ENCODE results near the gene LAMA2. TPM values are rescaled to one million over a fixed set of nuclear protein-coding genes. Genes with fewer than 3 reads are reported as not detected.

Gene LAMA2
- total RNA-seq, 1 experiment from 2014 or later: 8.2 TPM

- Histone ChIP-seq H3K27me3 (ENCODE audit: insufficient read depth, low read length) (no peaks in the 10 kb centered on the region), H4K20me1 (ENCODE audit: insufficient read depth) (no peaks in the 10 kb centered on the region), H3K79me2 (ENCODE audit: insufficient read depth, low read length) (no peaks in the 10 kb centered on the region), H2AFZ (ENCODE audit: low read depth, low read length, poor library complexity, severe bottlenecking) (no peak overlapping the region), H3K9me2 (ENCODE audit: insufficient read depth) (no peaks in the 10 kb centered on the region), H3K4me2 (ENCODE audit: low read length) (no peak overlapping the region), H3K36me3 (ENCODE audit: control insufficient read depth in 1 of 2, insufficient read depth in 2 of 2, low read length in 2 of 2) (no peaks in the 10 kb centered on the region), H3K9me3 (ENCODE audit: control insufficient read depth in 1 of 2, insufficient read depth in 1 of 2, low read depth in 1 of 2, low read length in 2 of 2) (no peaks in the 10 kb centered on the region), H3K27ac (ENCODE audit: low read depth, low read length) (no peak overlapping the region), H3K4me3 (replicated peaks in 1 of 2; ENCODE audit: low read depth in 1 of 2, low read length in 2 of 2) (no peak overlapping the region), H3K4me1 (ENCODE audit: control insufficient read depth in 1 of 2, insufficient read depth in 2 of 2, low read length in 2 of 2) (no peaks in the 10 kb centered on the region), H3K9ac (ENCODE audit: low read length) (no peak overlapping the region)
- ChIA-PET CTCF (no interaction called here), POLR2A (no interaction called here), RAD21 (ENCODE audit: low non-redundant PET in 1 of 2, low total read pairs in 2 of 2, uncharacterized antibody in 2 of 2, unreplicated experiment in 2 of 2) (no interaction called here)
- intact Hi-C loops (cut with micrococcal nuclease): no loop called here
- DNase-seq (ENCODE audit: low read depth, low spot score) (no peak), ATAC-seq (no peak)
- BruUV-seq (replicated peaks): no TSS peak
- TF ChIP-seq JUND (IDR thresholded peaks at IDR 0.05) (no peak), EZH2 (IDR thresholded peaks at IDR 0.05) (no peak), POLR2A (IDR thresholded peaks at IDR 0.05; ENCODE audit: borderline replicate concordance, extremely low read depth, insufficient read depth, insufficient read length) (no peak), SRF (IDR thresholded peaks at IDR 0.05; ENCODE audit: low read depth) (no peak), REST (IDR thresholded peaks at IDR 0.05; ENCODE audit: low read depth) (no peak), ATF3 (IDR thresholded peaks at IDR 0.05) (no peak), YY1 (IDR thresholded peaks at IDR 0.05; ENCODE audit: extremely low read depth, insufficient replicate concordance, low read depth, low read length) (no peak), EGR1 (IDR thresholded peaks at IDR 0.05; ENCODE audit: low read depth) (no peak), ZBTB33 (IDR thresholded peaks at IDR 0.05; ENCODE audit: extremely low read depth, insufficient replicate concordance, low read length) (no peak)
These were observed 350.7 kb downstream of the LAMA2 start for GRCh38 chr6:129233458-129234134.
